HG03064 (cell line): ENCODE measurements around the gene SINHCAF.

Experiments
- ATAC-seq: cut with Tn5 transposase; IDR thresholded peaks from one replicate; pipeline ENCODE4 v1.9.1; 2021; ENCODE audit warnings: low read depth; ENCODE audit not compliant: unreplicated experiment

Gene SINHCAF

DNA sequence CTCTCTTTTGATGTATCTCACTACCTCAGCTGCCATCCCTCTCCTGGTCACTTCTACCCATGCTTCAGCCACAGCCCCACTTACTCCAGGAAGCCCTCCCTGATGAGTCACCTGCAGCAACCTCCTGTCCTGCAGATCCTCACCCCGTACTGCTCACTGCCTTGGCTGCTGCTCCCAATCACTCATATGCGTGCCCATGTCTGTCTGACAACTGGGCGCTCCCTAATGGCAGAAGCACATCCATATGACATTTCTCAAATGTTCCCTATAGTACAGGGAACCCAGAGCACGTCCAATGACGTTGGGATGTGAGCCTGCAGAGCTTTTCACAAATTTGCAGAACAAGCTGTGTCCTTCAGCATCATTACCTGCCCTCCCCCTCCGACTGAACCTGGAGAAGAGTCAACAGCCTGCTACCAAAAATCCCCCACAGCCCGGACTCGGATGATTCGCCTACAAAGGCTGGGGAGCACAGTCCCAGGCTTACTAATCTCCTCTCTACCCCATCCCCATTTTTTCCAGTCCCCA is 90.0 kb downstream of the SINHCAF start:
- no peak for ATAC-seq

- ATAC-seq: no peak
Measured at GRCh38 chr12:31234955-31235867, 90.7 kb downstream of the SINHCAF start.

- ATAC-seq: no peak
Measured at GRCh38 chr12:31234053-31234840, 91.7 kb downstream of the SINHCAF start.

- no peak for ATAC-seq
Measured at GRCh38 chr12:31233061-31233730, 92.8 kb downstream of the SINHCAF start.

- no peak for ATAC-seq
Measured at GRCh38 chr12:31232361-31232965, 93.5 kb downstream of the SINHCAF start.

- no peak for ATAC-seq
Measured at GRCh38 chr12:31231611-31232360, 94.2 kb downstream of the SINHCAF start.
